HepG2 (cell line): ENCODE results near the gene GSK3A. TPM values are rescaled to one million over a fixed set of nuclear protein-coding genes. Genes with fewer than 3 reads are reported as not detected.

ENCODE experiments used
- HIVEP1 ChIP-seq: sonication (generic); formaldehyde crosslinking; IDR thresholded peaks from 2 replicates; pipeline ENCODE4 v1.4.0; 2020; ENCODE audit warnings: mild to moderate bottlenecking, missing genetic modification reagents
- HNRNPLL ChIP-seq: fragments of 200-400 bp; formaldehyde crosslinking; IDR thresholded peaks from 2 replicates; pipeline ENCODE4 v1.6.1; 2017; ENCODE audit warnings: mild to moderate bottlenecking, low read depth, low read length; ENCODE audit not compliant: poor library complexity, severe bottlenecking
- KAT7 ChIP-seq: IDR thresholded peaks from 2 replicates; pipeline ENCODE4 v1.6.1; 2018; ENCODE audit warnings: borderline replicate concordance, missing compliant biosample characterization
- RBM39 ChIP-seq: fragments of 200-400 bp; formaldehyde crosslinking; IDR thresholded peaks from one replicate; pipeline ENCODE4 v1.6.1; 2018; ENCODE audit warnings: antibody characterized with exemption, mild to moderate bottlenecking, low read depth, low read length; ENCODE audit not compliant: poor library complexity, severe bottlenecking
- SALL2 ChIP-seq: sonication (generic); formaldehyde crosslinking; IDR thresholded peaks from 2 replicates; pipeline ENCODE4 v1.8.1; 2023; ENCODE audit warnings: mild to moderate bottlenecking, missing genetic modification reagents, inconsistent platforms
- ZBTB10 ChIP-seq: sonication (generic); formaldehyde crosslinking; IDR thresholded peaks from 2 replicates; pipeline ENCODE4 v1.4.0; 2020; ENCODE audit warnings: missing genetic modification reagents, borderline replicate concordance
- ZBTB42 ChIP-seq: sonication (generic); formaldehyde crosslinking; IDR thresholded peaks from 2 replicates; pipeline ENCODE4 v1.5.0; 2020; ENCODE audit warnings: mild to moderate bottlenecking, missing genetic modification reagents
- ZNF18 ChIP-seq: sonication (generic); formaldehyde crosslinking; IDR thresholded peaks from 2 replicates; pipeline ENCODE4 v1.8.0; 2022; ENCODE audit warnings: mild to moderate bottlenecking, missing genetic modification reagents; ENCODE audit not compliant: insufficient replicate concordance
- ZNF253 ChIP-seq: sonication (generic); formaldehyde crosslinking; IDR thresholded peaks from 2 replicates; pipeline ENCODE4 v1.8.0; 2022; ENCODE audit warnings: mild to moderate bottlenecking, missing genetic modification reagents, borderline replicate concordance
- ZNF816 ChIP-seq: sonication (generic); formaldehyde crosslinking; IDR thresholded peaks from 2 replicates; pipeline ENCODE4 v1.8.0; 2022; ENCODE audit warnings: missing genetic modification reagents, mild to moderate bottlenecking, borderline replicate concordance
- polyA plus RNA-seq, 8 experiments: library from polyadenylated mRNA; depleted of rRNA in 3 of 8; stranded (reverse) in 7 of 8; unstranded in 1 of 8; fragments of >200 nt; fragmentation: Illumina TruSeq in 4 of 8; extraction: Trizol in 4 of 8; gene quantifications; 2 replicates each; pipeline versions ENCODE4 v1.2.1 to v1.2.3, GENCODE V29; 2011 to 2016; ENCODE audit warnings: low read depth in 4 of 8, missing spikeins in 1 of 8, mixed read lengths in 1 of 8; ENCODE audit not compliant: insufficient read depth in 1 of 8
- total RNA-seq, 5 experiments: library from RNA; depleted of rRNA; stranded (reverse); fragments of >200 nt; fragmentation: Illumina TruSeq; extraction: Trizol; gene quantifications; 2 replicates each; pipeline ENCODE4 v1.2.3, GENCODE V29; 2016; ENCODE audit warnings: low read depth in 1 of 5
- TF ChIP-seq, protein P1 (sequence below): sonication (generic); formaldehyde crosslinking; IDR thresholded peaks from 2 replicates; pipeline ENCODE4 v1.4.0; 2020; ENCODE audit warnings: low read depth, missing genetic modification reagents
- TF ChIP-seq, protein P2 (sequence below): sonication (generic); formaldehyde crosslinking; IDR thresholded peaks from 2 replicates; pipeline ENCODE4 v1.9.0; 2021; ENCODE audit warnings: missing genetic modification reagents, borderline replicate concordance

The GSK3A gene
- total and polyA plus RNA-seq, 2 of the 13 experiments (the other 11 are each of a cell fraction or from before 2014, with no cell fraction given), result 16.9 to 52.5 TPM

DNA sequence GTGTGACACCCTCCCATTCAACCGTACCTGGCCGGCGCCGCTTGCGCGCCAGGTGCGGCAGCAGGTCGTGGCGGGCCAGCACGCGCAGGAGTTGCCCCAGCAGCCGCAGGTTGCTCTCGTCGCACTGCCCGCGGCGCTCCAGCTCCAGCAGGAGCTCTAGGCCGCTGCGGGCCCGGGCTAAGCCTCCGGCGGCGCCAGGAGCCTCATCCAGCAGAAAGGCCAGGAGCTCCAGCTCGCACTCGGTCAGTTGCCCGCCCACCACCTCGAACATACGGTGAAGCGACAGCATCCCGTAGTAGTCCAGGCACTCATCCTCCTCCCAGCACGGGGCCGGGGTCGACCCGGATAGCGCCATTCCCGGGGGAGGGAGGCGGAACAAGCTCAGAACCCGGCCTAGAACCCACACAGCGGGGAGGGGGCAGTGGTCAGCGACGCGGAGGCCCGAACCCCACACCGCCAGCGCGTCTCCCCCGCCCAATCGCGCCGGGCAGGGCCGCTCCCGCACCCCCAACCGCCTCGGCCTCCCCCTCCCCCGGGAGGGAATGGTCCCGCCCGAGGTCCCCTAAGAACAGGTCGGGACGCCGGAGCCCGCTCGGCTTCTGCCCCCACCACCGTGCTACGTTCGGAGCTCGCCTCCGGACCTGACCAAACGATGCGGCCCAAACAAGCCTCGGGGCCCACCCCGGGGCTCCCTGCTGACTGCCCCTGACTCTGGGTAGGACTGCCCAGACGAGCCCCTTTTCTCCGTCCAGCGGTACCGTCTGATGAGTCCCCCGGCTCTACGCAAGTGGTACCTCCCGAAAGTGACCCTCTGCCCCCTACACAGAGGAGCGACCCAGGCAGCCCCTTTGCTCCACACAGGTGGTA, 25.5 kb downstream of the GSK3A start (continued):
- TF ChIP-seq ZNF816 (0 out of 2 replicates have a peak, but pooled peaks have one; percentile 6), HNRNPLL (peak; percentile 77), ZBTB10 (CRISPR knock-in tag) (0 out of 2 replicates have a peak, but pooled peaks have one; percentile 16), SALL2 (peak; percentile 84), RBM39 (peak; percentile 37), ZBTB42 (0 out of 2 replicates have a peak, but pooled peaks have one; percentile 8), ZNF18 (peak; percentile 47), KAT7 (CRISPR knock-in tag) (peak; percentile 18; the same call in 1 of the 2 replicates), HIVEP1 (CRISPR knock-in tag) (no peak; the same call in 1 of the 2 replicates), ZNF253 (0 out of 2 replicates have a peak, but pooled peaks have one; percentile 42)
- TF ChIP-seq, protein P1, sequence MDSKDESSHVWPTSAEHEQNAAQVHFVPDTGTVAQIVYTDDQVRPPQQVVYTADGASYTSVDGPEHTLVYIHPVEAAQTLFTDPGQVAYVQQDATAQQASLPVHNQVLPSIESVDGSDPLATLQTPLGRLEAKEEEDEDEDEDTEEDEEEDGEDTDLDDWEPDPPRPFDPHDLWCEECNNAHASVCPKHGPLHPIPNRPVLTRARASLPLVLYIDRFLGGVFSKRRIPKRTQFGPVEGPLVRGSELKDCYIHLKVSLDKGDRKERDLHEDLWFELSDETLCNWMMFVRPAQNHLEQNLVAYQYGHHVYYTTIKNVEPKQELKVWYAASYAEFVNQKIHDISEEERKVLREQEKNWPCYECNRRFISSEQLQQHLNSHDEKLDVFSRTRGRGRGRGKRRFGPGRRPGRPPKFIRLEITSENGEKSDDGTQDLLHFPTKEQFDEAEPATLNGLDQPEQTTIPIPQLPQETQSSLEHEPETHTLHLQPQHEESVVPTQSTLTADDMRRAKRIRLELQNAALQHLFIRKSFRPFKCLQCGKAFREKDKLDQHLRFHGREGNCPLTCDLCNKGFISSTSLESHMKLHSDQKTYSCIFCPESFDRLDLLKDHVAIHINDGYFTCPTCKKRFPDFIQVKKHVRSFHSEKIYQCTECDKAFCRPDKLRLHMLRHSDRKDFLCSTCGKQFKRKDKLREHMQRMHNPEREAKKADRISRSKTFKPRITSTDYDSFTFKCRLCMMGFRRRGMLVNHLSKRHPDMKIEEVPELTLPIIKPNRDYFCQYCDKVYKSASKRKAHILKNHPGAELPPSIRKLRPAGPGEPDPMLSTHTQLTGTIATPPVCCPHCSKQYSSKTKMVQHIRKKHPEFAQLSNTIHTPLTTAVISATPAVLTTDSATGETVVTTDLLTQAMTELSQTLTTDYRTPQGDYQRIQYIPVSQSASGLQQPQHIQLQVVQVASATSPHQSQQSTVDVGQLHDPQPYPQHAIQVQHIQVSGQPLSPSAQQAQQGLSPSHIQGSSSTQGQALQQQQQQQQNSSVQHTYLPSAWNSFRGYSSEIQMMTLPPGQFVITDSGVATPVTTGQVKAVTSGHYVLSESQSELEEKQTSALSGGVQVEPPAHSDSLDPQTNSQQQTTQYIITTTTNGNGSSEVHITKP (CRISPR knock-in tag), result peak; percentile 98
- TF ChIP-seq, protein P2, sequence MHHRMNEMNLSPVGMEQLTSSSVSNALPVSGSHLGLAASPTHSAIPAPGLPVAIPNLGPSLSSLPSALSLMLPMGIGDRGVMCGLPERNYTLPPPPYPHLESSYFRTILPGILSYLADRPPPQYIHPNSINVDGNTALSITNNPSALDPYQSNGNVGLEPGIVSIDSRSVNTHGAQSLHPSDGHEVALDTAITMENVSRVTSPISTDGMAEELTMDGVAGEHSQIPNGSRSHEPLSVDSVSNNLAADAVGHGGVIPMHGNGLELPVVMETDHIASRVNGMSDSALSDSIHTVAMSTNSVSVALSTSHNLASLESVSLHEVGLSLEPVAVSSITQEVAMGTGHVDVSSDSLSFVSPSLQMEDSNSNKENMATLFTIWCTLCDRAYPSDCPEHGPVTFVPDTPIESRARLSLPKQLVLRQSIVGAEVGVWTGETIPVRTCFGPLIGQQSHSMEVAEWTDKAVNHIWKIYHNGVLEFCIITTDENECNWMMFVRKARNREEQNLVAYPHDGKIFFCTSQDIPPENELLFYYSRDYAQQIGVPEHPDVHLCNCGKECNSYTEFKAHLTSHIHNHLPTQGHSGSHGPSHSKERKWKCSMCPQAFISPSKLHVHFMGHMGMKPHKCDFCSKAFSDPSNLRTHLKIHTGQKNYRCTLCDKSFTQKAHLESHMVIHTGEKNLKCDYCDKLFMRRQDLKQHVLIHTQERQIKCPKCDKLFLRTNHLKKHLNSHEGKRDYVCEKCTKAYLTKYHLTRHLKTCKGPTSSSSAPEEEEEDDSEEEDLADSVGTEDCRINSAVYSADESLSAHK (CRISPR knock-in tag), result no peak
